ENCODE results near the gene RDH5. TPM values are rescaled to one million over a fixed set of nuclear protein-coding genes. Genes with fewer than 3 reads are reported as not detected.

The RDH5 gene
- total RNA-seq, 1 donor: 3.0 TPM

DNA sequence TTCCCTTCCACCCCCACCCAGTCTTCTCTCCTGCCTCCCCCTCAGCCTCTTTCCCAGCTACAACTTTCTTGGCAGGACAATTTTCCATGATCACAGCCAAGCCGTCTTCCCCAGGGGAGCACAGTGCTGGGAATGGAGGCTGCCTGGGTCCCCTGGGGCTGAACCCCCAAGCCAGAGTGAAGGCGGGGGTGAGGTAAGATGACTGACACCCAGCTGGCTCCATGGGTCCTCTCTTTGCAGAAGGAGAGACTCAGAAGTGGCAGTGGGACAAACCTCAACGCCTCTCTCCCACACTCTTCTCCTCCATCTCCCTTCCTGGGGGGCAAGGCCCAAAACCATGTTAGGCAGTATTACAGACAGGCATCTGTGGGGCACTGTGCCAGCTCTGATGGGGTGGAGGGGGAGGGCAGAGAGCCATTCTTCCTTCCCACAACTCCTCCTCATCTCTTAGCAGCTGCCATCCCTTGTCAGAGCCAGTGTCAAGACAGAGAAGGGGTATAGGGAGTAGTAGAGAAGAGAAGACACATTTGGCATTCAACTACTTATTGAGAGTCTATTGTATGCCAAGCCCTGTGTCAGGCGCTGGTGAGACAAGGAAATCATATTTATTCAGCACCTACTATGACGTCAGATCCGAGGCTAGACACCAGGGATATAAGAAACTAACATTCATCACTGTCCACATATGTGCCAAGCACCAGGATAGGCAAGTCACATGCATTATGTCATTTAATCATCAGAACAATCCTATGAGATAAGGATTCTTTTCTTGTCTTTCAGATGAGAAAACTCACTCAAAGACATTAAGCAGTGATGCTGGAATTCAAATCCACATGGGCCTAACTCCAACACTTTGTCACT, 16.1 kb upstream of the RDH5 start:
- H3K27me3 ChIP-seq (ENCODE audit: insufficient read depth, low read length): peaks cover 8% of the 10 kb centered on the region
- no peaks in the 10 kb centered on the region for H3K9me3 ChIP-seq (ENCODE audit: low read depth, low read length)
- no peak overlapping the region for H3K4me3 ChIP-seq (ENCODE audit: low read length)

DNA sequence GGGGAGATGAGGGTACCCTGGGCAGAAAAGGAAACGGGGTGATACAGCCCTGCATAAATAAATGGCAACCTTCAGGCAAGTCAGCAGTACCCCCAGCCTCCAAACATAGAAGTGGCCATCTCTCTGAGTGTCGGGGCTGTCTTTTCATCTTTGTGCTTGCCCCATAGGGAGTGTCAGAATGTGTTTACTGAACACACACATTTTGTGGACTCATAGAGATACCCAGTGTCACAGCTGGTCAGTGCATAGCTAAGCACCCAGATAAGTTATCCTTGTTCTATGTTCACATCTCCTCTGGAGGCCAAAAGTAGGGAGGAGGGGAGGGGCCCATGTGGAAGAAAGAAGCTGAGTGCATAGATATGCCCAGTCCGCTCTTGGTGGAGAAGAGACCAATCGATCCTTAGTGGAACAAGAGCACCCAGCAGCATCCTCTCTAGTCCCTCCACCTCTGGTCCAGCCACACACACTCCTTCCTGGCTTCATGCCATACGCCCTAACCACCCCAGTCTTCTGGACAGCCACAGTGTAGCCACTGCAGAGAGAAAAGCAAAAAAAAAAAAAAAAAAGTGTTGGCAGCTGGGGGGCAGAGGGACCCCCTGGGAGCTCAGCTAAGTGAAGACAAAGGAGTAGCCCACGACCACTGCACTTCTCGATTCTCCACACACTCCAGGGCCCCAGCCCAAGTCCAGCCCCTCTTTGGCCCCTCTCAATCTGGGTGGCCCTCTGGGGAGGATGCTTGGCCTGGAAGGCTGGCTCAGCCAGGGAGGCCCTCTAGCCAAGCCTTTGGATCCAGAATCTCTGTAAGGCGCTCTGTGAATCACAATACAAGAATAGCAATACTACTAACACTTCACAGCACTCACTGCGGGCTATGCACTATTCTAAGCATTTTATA, 15.1 kb upstream of the RDH5 start:
- Histone ChIP-seq H3K27me3 (ENCODE audit: insufficient read depth, low read length) (peaks cover 14% of the 10 kb centered on the region), H3K4me3 (ENCODE audit: low read length) (no peak overlapping the region), H3K4me1 (ENCODE audit: insufficient read depth, low read length) (peaks cover 32% of the 10 kb centered on the region), H3K9me3 (ENCODE audit: low read depth, low read length) (no peaks in the 10 kb centered on the region)

More for the DNA sequence above, 16.1 kb upstream of the RDH5 start:
- H3K4me1 ChIP-seq (ENCODE audit: insufficient read depth, low read length): peaks cover 27% of the 10 kb centered on the region

GRCh38 chr12:55705782-55706402, 14.3 kb upstream of the RDH5 start:
- H3K27me3 ChIP-seq (ENCODE audit: insufficient read depth, low read length): peaks cover 14% of the 10 kb centered on the region
- H3K4me1 ChIP-seq (ENCODE audit: insufficient read depth, low read length): peaks cover 29% of the 10 kb centered on the region
- no peak overlapping the region for H3K4me3 ChIP-seq (ENCODE audit: low read length)
- no peaks in the 10 kb centered on the region for H3K9me3 ChIP-seq (ENCODE audit: low read depth, low read length)

DNA sequence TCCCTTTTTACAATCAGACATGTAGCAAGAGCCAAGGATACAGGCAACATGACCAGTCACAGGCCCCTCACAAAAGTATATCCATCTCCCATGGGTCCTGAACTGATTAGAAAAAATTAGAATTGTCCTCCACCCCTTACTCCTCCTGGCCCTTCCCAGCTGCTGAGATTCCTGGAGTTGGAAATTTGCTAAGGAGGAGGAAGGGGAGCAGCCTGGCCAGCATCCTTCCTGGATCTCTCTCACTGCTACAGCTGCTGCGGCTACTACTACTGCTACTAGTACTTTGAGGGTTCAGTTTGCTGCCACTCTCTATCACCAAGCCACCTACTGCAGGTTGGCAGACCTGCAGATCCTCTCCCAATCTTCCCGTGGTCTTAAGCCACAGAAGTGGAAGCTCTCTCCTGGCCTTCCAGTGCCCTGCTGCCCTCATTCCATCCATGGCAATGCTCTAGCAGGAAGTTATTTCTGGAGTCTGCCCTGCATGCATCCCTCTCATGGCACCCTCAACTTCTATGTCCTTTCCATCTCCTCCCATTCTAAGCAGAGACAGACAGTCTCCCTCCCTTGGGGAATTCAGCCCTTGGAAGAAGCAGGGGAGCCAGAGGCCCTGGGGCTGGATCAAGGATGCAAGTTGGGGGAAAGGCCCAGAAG, 13.5 kb upstream of the RDH5 start:
- Histone ChIP-seq H3K27me3 (ENCODE audit: insufficient read depth, low read length) (peaks cover 14% of the 10 kb centered on the region), H3K4me3 (ENCODE audit: low read length) (no peak overlapping the region), H3K9me3 (ENCODE audit: low read depth, low read length) (no peaks in the 10 kb centered on the region), H3K4me1 (ENCODE audit: insufficient read depth, low read length) (peaks cover 29% of the 10 kb centered on the region)

DNA sequence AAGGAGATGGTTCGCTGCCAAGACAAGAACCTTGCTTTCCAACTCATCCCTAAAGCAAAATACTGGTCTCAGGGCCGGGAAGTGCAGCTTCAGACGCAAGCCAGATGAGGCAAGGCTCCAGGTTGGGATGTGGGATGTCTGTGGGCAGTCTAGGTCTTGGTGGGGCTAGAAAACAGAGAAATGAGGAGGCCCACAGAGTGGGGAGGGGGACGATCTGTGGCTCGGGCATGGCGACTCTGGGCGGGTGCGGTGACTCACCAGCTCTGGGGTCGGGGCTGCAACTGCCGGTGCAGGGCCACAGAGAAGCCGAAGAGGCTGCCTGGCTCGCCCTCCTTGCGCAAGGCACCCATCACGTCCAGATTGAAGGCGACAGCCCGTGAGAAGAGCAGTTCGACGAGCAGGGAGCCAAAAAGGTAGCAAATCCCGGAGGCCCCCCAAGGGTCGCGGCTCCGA, 12.9 kb upstream of the RDH5 start:
- Histone ChIP-seq H3K9me3 (ENCODE audit: low read depth, low read length) (no peaks in the 10 kb centered on the region), H3K4me1 (ENCODE audit: insufficient read depth, low read length) (peaks cover 29% of the 10 kb centered on the region), H3K27me3 (ENCODE audit: insufficient read depth, low read length) (peaks cover 14% of the 10 kb centered on the region), H3K4me3 (ENCODE audit: low read length) (no peak overlapping the region)

DNA sequence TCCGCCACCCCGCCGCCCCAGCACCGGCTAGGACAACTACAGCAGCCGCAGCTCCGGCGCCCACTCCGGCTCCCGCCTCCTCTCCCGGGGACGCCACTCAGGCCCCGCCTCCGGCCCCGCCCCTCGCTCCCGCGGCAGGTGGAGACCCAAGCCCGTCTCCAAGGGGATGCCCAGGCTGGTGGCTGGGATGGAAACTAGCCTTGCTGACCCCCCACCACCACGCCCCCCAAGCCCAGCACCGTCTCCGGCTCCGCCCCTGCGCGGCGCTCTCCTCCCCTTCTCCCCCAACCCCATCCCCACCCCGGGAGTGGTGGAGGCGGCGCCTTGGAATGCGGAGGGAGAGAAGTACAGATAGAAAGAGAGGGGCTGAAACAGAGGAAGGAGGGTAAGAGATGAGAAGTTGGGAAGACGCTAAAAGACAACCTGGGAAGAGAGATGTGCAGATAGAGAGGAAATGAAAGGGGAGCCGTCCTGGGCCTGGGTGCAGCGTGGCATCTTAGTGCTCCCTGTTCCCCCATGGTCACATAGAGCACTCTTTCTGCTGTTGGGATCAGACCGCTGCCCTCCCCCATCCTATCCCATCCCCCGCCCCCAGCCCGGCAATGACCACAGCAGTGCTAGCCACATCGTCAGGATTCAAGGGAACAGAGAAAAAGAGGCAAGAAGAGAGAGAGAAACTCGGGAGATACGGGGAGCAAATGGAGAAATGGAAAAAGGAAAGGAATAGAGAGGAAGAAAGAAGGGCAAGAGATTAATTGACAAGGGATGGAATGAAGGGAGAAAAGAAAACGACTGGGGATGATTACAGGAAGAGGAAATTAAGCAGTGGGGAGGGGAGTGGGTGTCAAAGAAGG, 12.1 kb upstream of the RDH5 start, which contains the start of gene ITGA7:
Gene ITGA7, minus strand, starts transcription at position 64 of the 854 bp plus-strand sequence. CDS start 222 bp downstream, outside the sequence.
- no peaks in the 10 kb centered on the region for H3K9me3 ChIP-seq (ENCODE audit: low read depth, low read length)

GRCh38 chr12:55708695-55709233, 11.4 kb upstream of the RDH5 start:
- H3K27me3 ChIP-seq (ENCODE audit: insufficient read depth, low read length): peaks cover 14% of the 10 kb centered on the region
- peaks cover 29% of the 10 kb centered on the region for H3K4me1 ChIP-seq (ENCODE audit: insufficient read depth, low read length)
- H3K9me3 ChIP-seq (ENCODE audit: low read depth, low read length): no peaks in the 10 kb centered on the region
- no peak overlapping the region for H3K4me3 ChIP-seq (ENCODE audit: low read length)

More for the DNA sequence above, 12.1 kb upstream of the RDH5 start, which contains the start of gene ITGA7:
- H3K4me3 ChIP-seq (ENCODE audit: low read length): peak within 1 kb of the TSS; percentile 24
- peaks cover 29% of the 10 kb centered on the region for H3K4me1 ChIP-seq (ENCODE audit: insufficient read depth, low read length)
- peaks cover 14% of the 10 kb centered on the region for H3K27me3 ChIP-seq (ENCODE audit: insufficient read depth, low read length)

DNA sequence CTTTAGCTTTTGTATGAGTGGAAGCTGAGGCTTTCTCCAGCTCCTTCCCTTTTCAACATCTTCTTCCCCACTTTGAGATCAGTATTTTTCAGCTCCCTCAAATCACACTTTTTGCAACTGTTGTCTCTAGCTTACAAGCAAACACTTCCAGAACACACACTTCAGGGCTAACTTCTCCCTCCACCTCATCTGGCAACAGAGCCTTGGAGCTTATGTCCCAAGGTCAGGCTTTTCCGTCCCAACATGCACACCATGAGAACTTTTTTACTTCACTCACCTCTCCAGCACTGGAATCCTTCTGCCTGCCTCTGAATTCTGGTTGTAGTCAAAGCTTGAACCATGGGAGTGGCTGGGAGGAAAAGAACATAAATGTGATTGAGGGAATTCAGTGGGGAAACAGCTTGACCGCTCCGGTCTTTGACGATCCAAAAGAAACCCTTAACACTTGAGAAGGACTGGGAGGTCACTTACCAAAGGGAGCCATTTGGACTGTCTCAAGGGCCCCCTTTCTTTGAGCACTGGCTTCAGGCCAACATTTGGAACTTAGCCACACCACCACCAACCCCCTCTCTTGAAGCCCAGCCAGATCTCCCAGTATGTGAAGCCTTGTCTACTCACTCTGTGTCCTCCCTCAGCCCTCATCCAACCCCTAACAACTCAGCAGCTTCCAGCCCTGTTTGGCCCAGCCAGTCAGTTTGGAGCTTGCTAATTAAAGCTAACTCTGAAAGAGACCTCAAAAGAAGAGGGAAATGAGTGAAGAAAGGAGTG, 8.2 kb upstream of the RDH5 start:
- Histone ChIP-seq H3K4me1 (ENCODE audit: insufficient read depth, low read length) (peaks cover 33% of the 10 kb centered on the region), H3K27me3 (ENCODE audit: insufficient read depth, low read length) (peaks cover 13% of the 10 kb centered on the region), H3K4me3 (ENCODE audit: low read length) (no peak overlapping the region), H3K9me3 (ENCODE audit: low read depth, low read length) (no peaks in the 10 kb centered on the region)

DNA sequence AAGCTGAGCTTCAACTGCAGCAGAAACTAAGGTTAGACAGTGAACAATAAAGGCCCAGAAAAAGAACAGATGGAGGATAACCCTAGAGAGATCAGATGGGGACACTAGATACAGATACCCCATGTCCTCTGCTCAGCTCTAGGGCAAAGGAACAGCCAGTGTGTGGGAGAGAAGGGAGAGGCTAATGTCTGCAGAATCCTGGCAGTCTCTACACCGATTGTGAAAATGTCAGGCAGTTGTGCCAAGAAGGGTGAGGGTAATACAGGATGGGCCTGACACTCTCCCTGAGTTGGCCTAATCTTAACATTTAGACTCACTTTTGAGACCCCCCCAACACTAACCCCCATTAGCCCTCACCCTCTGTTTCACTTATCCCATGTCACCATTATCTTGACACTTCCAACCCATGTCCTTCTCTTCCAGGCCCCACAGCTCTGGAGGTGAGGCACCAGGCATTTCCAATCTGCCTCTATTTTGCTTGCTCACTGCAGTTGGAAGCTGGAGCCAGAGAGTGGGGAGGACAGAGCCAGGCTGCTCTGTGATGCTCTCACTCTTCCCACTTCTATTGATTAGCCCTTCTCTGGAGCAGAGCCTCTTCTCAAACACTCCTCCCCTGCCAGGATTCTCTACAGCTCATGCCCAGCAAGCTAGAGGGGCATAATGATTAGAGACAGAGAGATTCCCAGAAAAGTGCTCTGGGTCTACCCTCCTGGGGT, 7.3 kb upstream of the RDH5 start:
- peaks cover 36% of the 10 kb centered on the region for H3K4me1 ChIP-seq (ENCODE audit: insufficient read depth, low read length)
- no peaks in the 10 kb centered on the region for H3K9me3 ChIP-seq (ENCODE audit: low read depth, low read length)
- peaks cover 10% of the 10 kb centered on the region for H3K27me3 ChIP-seq (ENCODE audit: insufficient read depth, low read length)
- H3K4me3 ChIP-seq (ENCODE audit: low read length): no peak overlapping the region

DNA sequence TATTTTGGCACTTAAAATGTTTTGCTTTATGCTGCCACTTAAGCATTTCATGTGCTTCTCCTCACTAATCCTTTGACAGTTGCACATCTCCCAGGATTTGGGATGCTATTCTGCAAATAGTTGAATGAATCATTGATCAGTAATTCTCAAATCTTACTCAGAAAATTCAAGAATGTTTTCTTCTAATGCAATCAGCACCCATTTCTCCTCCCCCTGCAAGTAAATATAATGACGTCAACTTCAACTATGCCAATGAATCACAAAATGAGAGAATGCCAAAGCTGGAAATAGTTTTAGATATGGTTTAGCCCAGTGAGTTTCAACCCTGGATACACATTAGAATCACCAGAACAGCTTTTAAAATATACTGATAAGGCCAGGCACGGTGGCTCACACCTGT, 6.5 kb upstream of the RDH5 start:
- peaks cover 38% of the 10 kb centered on the region for H3K4me1 ChIP-seq (ENCODE audit: insufficient read depth, low read length)

DNA sequence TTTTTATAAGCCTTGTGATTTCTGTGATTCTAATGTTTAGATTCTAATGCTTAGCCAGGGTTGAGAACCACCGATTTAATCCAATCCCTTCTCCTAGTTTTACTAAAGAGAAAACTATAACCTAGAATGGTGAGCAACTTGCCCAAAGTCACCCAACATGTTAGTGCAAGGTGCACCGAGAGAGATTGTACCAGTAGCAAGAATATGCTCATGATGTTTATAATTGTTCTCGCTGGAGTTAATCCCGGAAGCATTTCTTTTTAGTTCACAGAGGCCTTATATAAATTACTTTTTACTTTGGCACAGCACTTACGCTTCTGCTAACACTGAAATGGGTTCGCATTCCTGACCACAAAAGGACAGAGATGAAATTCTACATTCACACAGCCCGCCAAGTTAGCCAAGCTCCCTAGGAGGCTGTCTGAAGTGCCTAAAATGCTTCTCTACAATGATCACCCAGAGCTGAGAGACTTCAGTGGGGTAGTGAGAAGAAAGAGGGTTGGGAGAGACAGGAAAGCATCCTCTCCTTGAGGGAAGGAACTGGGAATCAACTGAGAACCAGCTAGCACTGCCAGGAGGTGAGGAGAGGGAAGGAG, 4.9 kb upstream of the RDH5 start:
- no peaks in the 10 kb centered on the region for H3K9me3 ChIP-seq (ENCODE audit: low read depth, low read length)
- no peaks in the 10 kb centered on the region for H3K27me3 ChIP-seq (ENCODE audit: insufficient read depth, low read length)
- H3K4me3 ChIP-seq (ENCODE audit: low read length): peak overlapping the region; percentile 95

More for the DNA sequence above, 6.5 kb upstream of the RDH5 start:
- Histone ChIP-seq H3K4me3 (ENCODE audit: low read length) (no peak overlapping the region), H3K9me3 (ENCODE audit: low read depth, low read length) (no peaks in the 10 kb centered on the region), H3K27me3 (ENCODE audit: insufficient read depth, low read length) (peaks cover 7% of the 10 kb centered on the region)

More for the DNA sequence above, 4.9 kb upstream of the RDH5 start:
- peaks cover 38% of the 10 kb centered on the region for H3K4me1 ChIP-seq (ENCODE audit: insufficient read depth, low read length)
